HL-60 (cell line): ENCODE measurements around the gene MYL2.
"Not testable (repeated sequence)": the region's sequence is repeated elsewhere in the genome, so short reads cannot be mapped to it uniquely, and the experiment has no call there.

Experiments used
- DNase-seq, 2 experiments: peaks; one replicate each; pipeline ENCODE4 v3.0.0-alpha.2; 2010 to 2020; ENCODE audit warnings: low read depth in 1 of 2, low spot score in 1 of 2
- H3K27ac ChIP-seq: fragments of 250-450 bp; sonication (Bioruptor Pico); replicated peaks from 2 replicates; pipeline ENCODE4 v1.5.1; 2020; ENCODE audit warnings: mild to moderate bottlenecking, moderate library complexity
- H3K27me3 ChIP-seq: fragments of 250-450 bp; sonication (Bioruptor Pico); 2 replicates; pipeline ENCODE4 v1.5.1; 2021; ENCODE audit warnings: mild to moderate bottlenecking, moderate library complexity; ENCODE audit not compliant: insufficient read depth, poor library complexity, severe bottlenecking
- H3K4me3 ChIP-seq: replicated peaks from 2 replicates; pipeline ENCODE4 v1.5.1; 2011; ENCODE audit warnings: mild to moderate bottlenecking, control low read depth, low read length; ENCODE audit not compliant: insufficient read depth
- GABPA ChIP-seq: IDR thresholded peaks from 2 replicates; pipeline ENCODE4 v1.6.1; 2012; ENCODE audit warnings: low read depth
- POLR2AphosphoS5 ChIP-seq: IDR thresholded peaks from 2 replicates; pipeline ENCODE4 v1.6.1; 2012; ENCODE audit warnings: low read depth
- SPI1 ChIP-seq: IDR thresholded peaks from 2 replicates; pipeline ENCODE4 v1.6.1; 2012; ENCODE audit warnings: low read depth, mild to moderate bottlenecking, borderline replicate concordance
- TF ChIP-seq, protein P1 (sequence below): IDR thresholded peaks from 2 replicates; pipeline ENCODE4 v1.6.1; 2012; ENCODE audit warnings: low read depth; ENCODE audit not compliant: insufficient replicate concordance
- TF ChIP-seq, protein P2 (sequence below): IDR thresholded peaks from one replicate; pipeline ENCODE4 v1.5.1; 2011; ENCODE audit warnings: low read length, control low read depth, inconsistent platforms; ENCODE audit not compliant: insufficient read depth

Gene MYL2

DNA sequence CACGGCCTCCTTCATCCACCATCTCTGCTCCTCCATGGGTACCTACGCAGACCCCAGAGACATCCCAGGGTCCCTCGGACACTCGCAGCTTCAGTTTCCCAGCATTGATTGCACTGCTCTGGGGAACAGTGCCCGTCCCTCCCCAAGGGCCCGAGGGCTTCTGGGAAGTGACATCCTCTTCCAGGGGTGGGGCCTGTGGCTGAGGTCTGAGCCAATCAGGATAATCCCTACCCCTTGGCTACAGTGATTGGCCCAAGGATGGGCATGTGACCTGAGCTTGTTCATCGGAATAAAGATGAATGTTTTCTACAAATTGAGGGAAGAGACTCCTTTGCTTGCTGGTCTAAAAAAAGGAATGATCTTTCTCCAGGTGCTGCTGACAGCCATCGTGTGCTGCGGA lies 37.3 kb upstream of the MYL2 start:
- H3K4me3 ChIP-seq, result no peak overlapping the region
- no peaks in the 10 kb centered on the region for H3K27me3 ChIP-seq
- DNase-seq, result no peak
- H3K27ac ChIP-seq, result no peak overlapping the region
- TF ChIP-seq, protein P1, sequence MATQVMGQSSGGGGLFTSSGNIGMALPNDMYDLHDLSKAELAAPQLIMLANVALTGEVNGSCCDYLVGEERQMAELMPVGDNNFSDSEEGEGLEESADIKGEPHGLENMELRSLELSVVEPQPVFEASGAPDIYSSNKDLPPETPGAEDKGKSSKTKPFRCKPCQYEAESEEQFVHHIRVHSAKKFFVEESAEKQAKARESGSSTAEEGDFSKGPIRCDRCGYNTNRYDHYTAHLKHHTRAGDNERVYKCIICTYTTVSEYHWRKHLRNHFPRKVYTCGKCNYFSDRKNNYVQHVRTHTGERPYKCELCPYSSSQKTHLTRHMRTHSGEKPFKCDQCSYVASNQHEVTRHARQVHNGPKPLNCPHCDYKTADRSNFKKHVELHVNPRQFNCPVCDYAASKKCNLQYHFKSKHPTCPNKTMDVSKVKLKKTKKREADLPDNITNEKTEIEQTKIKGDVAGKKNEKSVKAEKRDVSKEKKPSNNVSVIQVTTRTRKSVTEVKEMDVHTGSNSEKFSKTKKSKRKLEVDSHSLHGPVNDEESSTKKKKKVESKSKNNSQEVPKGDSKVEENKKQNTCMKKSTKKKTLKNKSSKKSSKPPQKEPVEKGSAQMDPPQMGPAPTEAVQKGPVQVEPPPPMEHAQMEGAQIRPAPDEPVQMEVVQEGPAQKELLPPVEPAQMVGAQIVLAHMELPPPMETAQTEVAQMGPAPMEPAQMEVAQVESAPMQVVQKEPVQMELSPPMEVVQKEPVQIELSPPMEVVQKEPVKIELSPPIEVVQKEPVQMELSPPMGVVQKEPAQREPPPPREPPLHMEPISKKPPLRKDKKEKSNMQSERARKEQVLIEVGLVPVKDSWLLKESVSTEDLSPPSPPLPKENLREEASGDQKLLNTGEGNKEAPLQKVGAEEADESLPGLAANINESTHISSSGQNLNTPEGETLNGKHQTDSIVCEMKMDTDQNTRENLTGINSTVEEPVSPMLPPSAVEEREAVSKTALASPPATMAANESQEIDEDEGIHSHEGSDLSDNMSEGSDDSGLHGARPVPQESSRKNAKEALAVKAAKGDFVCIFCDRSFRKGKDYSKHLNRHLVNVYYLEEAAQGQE, result no peak
- TF ChIP-seq, protein P2, sequence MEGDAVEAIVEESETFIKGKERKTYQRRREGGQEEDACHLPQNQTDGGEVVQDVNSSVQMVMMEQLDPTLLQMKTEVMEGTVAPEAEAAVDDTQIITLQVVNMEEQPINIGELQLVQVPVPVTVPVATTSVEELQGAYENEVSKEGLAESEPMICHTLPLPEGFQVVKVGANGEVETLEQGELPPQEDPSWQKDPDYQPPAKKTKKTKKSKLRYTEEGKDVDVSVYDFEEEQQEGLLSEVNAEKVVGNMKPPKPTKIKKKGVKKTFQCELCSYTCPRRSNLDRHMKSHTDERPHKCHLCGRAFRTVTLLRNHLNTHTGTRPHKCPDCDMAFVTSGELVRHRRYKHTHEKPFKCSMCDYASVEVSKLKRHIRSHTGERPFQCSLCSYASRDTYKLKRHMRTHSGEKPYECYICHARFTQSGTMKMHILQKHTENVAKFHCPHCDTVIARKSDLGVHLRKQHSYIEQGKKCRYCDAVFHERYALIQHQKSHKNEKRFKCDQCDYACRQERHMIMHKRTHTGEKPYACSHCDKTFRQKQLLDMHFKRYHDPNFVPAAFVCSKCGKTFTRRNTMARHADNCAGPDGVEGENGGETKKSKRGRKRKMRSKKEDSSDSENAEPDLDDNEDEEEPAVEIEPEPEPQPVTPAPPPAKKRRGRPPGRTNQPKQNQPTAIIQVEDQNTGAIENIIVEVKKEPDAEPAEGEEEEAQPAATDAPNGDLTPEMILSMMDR, result no peak
- TF ChIP-seq SPI1 (no peak), POLR2AphosphoS5 (no peak), GABPA (no peak)

- no peak for TF ChIP-seq GABPA
- TF ChIP-seq, protein P2, result no peak
- TF ChIP-seq, protein P1, result no peak
- TF ChIP-seq SPI1, result no peak
- TF ChIP-seq POLR2AphosphoS5, result no peak
- Histone ChIP-seq H3K4me3 (no peak overlapping the region), H3K27ac (no peak overlapping the region), H3K27me3 (no peaks in the 10 kb centered on the region)
- no peak for DNase-seq
These were observed 36.8 kb upstream of the MYL2 start for GRCh38 chr12:110957159-110957558.

DNA sequence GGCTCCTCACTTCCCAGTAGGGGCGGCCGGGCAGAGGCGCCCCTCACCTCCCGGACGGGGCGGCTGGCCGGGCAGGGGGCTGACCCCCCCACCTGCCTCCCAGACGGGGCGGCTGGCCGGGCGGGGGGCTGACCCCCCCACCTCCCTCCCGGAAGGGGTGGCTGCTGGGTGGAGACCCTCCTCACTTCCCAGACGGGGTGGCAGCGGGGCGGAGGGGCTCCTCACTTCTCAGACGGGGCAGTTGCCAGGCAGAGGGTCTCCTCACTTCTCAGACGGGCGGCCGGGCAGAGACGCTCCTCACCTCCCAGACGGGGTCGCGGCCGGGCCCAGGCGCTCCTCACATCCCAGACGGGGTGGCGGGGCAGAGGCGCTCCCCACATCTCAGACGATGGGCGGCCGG lies 30.5 kb upstream of the MYL2 start:
- not testable (repeated sequence) for H3K27ac ChIP-seq, H3K4me3 ChIP-seq, DNase-seq, H3K27me3 ChIP-seq

DNA sequence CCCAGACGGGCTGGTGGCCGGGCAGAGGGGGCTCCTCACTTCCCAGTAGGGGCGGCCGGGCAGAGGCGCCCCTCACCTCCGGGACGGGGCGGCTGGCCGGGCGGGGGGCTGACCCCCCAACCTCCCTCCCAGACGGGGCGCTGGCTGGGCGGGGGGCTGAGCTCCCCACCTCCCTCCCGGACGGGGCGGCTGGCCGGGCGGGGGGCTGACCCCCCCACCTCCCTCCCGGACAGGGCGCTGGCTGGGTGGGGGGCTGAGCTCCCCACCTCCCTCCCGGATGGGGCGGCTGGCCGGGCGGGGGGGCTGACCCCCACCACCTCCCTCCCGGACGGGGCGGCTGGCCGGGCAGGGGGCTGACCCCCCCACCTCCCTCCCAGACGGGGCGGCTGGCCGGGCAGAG lies 30.1 kb upstream of the MYL2 start:
- not testable (repeated sequence) for DNase-seq, H3K4me3 ChIP-seq, H3K27me3 ChIP-seq, H3K27ac ChIP-seq

GRCh38 chr12:110948041-110948440 lies 27.7 kb upstream of the MYL2 start:
- Histone ChIP-seq H3K27ac (no peak overlapping the region), H3K4me3 (no peak overlapping the region), H3K27me3 (no peaks in the 10 kb centered on the region)
- TF ChIP-seq GABPA (no peak), POLR2AphosphoS5 (no peak), SPI1 (no peak)
- TF ChIP-seq, protein P1, result no peak
- TF ChIP-seq, protein P2, result no peak
- DNase-seq, result no peak
